Left kidney (tissue), 2 donors: Measurements from ENCODE around the gene CNST. TPM values are rescaled to one million over a fixed set of nuclear protein-coding genes. Genes with fewer than 3 reads are reported as not detected.
"Not testable (repeated sequence)": the region's sequence is repeated elsewhere in the genome, so short reads cannot be mapped to it uniquely, and the experiment has no call there.

Experiments
- DNase-seq: peaks from one replicate; pipeline ENCODE4 v3.0.0-alpha.2; 2013
- polyA plus RNA-seq: library from polyadenylated mRNA; unstranded; fragments of 120-200 nt; gene quantifications from one replicate; pipeline ENCODE4 v1.2.1, GENCODE V29; 2013; ENCODE audit not compliant: insufficient read length

CNST gene
- polyA plus RNA-seq, 1 donor: 22.4 TPM

- no peak for DNase-seq
Observed at GRCh38 chr1:246583056-246583440, 16.8 kb downstream of the CNST start.

DNA sequence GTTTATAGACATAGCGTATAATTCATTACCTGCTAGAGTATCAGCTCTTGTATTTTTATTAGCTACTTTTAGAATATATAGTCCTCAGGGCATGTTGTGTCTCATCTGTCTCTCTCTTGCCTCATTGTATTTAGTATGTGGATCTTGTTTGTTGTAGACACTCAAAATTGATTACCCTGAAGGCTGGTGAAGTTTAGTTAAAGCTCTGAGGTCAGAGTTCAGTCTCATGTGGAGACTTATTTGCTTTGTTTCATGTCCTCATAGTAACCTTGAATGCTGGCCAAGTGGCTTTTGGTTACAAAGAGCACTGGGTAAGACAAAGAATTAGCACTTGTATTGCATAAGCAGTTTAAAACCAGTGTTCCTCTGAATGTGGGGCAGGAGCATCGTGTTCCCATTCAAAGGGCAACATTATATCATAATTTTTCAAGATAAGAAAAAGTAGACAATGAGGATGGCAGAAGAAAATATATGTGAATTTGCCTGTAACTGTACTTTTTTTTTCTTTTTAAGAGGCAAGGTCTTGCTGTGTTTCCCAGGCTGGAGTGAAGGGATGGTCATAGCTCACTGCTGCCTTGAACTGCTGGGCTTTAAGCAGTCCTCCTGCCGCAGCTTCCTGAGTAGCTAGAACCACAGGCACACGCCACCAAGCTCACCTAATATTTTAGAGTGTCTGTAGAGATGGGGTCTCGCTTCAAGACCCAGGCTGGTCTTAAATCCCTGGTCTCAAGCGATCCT lies 17.4 kb downstream of the CNST start:
- DNase-seq: no peak

DNA sequence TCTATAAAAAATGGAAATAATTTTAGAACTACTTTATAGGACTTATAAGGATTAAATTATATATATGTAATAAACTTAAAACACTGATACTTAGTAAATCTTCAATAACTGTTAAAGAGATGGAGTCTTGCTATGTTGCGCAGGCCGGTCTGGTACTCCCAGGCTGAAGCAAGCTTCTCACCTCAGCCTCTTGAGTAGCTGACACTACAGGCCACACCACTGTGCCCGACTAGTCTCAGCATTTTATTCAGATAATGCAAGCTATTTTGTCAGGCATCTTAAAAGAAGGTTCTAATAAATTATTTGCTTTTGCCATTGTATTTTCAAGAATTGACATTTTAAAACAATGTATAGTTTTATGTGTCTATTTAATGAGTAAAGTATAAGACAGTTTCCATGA lies 20.8 kb downstream of the CNST start:
- no peak for DNase-seq

DNA sequence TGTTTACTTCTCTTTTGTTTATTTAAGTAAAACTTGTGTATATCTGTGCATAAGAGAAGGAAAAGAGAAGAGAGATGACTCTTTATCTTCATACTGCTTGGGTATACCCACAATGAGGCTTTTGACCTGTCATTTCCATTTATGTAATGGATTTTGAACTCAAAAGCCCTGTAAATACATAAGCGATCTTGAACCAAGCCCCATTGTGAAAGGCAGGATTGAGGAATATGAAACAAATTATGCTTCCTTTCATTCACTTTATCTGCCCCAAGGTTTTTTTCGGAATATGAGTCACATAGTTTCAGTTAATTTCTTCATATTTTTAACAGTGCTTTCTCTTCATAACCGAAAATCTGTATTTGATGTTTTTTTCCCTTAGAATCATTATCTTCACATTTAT lies 21.4 kb downstream of the CNST start:
- DNase-seq: no peak

DNA sequence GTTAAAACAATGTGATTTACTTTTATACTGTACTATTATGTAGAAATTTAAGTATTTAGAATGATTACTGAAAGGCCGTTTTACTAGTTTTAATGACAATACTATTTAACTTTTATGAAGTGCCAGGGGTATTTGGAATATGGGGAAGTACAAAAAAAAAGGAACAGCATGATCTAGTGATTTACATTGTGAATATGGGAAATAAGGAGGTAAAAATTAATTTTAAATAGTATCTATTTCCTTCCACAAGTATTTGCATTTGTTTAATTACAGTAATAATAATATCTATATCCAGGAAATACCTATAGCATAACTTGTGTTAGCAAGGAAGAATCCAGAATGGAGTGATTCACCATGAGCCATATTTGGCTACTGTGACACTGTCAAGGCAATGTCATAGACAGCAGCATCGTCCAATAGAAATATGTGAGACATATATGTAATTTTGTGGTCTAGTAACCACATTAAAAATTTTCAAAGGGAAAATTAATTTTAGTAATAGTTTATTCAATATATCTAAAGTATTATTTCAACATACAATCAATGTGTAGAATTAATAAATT lies 22.0 kb downstream of the CNST start:
- no peak for DNase-seq

GRCh38 chr1:246589919-246590318 lies 23.7 kb downstream of the CNST start:
- DNase-seq: not testable (repeated sequence)

DNA sequence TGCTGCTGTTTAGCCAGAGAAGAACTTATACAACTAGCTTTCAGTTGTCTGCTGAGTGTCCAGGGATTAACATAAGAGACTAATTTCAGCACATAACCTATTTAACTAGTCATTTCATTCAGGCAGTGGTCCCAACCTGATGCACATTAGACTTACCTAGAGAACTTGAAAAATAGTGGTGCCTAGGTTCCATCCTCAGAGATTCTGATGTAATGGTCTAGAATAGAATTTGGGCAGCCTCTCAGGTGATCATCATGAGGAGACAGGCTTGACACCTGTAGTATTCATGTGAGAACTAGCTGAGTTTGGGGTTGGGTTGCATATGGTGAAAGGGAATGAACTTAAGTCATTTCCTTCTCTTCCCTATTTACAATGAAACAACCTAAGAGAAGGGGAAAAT lies 24.8 kb downstream of the CNST start:
- DNase-seq: no peak

- DNase-seq: no peak
Observed at GRCh38 chr1:246591504-246591903, 25.2 kb downstream of the CNST start.

- DNase-seq: no peak
Observed at GRCh38 chr1:246591958-246592357, 25.7 kb downstream of the CNST start.

GRCh38 chr1:246592695-246593094 lies 26.4 kb downstream of the CNST start:
- no peak for DNase-seq

- no peak for DNase-seq
Observed at GRCh38 chr1:246595146-246595545, 28.9 kb downstream of the CNST start.

- peak; percentile 12 for DNase-seq
Observed at GRCh38 chr1:246597340-246597739, 31.1 kb downstream of the CNST start.

- no peak for DNase-seq
Observed at GRCh38 chr1:246597971-246598370, 31.7 kb downstream of the CNST start.

DNA sequence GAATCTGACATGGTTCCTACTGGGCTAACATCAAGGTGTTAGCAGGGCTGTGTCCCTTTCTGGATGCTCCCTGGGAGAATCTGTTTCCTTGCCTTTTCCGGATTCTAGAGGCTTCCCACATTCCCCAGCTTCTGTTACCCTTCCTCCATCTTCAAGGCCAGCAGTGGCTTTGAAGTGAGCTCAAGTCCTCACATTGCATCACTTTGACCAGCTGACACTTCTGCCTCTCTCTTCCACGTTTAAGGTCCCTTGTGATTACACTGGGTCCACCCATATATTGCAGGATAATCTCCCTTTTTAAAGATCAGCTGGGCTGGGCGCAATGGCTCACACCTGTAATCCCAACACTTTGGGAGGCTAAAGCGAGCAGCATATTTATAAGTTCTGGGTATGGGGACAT lies 33.1 kb downstream of the CNST start:
- DNase-seq: no peak

DNA sequence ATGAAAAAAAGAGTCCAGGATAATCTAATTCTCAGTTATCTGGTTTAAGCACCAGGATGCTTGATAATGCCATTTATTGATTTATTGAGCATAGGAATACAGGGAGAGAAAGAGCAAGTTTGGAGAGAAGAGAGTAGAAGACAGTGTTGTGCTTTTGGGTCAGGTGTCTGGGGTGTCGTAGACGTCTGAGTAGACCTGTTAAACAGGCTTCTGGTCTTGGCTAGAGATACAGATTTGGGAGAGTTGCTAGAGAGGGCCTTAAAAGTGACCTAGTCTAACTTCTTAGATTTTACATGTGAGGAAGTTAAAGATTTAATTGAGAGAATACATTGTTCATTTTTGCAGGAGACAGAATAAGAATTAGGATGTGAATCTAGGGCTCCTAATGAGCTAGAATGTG lies 34.3 kb downstream of the CNST start:
- DNase-seq: no peak

DNA sequence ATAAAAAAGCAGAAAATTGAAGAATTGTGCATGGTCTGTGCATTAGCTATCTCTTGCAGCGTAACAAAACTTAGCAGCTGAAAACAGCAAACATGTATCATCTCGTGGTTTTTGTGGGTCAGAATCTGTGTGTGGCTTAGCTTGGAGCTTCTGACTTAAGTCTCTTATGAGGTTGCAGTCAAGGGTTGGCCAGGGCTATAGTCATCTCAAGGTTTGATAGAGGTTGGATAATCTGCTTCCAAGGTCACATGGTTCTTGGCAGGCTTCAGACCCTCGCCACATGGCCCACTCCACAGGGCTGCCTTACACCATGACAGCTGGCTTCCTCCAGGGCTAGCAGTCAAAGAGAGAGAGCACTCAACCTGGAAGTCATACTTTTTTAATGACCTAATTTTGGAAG lies 35.9 kb downstream of the CNST start:
- DNase-seq: no peak

GRCh38 chr1:246605231-246605630 lies 39.0 kb downstream of the CNST start:
- not testable (repeated sequence) for DNase-seq

DNA sequence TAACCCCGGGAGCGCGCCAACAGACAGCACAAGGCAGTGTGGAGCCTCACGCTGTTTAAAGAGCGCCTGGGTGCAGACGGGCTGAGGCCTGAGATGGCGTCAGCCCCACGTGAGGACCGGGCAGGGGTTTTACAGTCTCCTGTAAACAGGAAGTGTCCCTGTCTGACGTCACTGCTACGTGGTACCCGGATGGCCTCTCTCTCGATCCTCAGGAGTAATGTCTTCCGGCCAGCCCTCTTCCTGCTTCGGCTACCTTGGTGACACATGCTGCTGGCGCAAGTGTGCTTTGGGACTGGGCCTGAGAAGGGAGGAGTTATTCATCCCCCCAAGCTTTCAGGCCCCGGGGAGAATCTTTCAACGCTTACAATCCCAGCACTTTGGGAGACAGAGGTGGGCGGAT lies 41.2 kb downstream of the CNST start:
- no peak for DNase-seq

GRCh38 chr1:246608616-246609376 lies 42.5 kb downstream of the CNST start:
- DNase-seq: peak; percentile 24

GRCh38 chr1:246609632-246610031 lies 43.4 kb downstream of the CNST start:
- DNase-seq: no peak

DNA sequence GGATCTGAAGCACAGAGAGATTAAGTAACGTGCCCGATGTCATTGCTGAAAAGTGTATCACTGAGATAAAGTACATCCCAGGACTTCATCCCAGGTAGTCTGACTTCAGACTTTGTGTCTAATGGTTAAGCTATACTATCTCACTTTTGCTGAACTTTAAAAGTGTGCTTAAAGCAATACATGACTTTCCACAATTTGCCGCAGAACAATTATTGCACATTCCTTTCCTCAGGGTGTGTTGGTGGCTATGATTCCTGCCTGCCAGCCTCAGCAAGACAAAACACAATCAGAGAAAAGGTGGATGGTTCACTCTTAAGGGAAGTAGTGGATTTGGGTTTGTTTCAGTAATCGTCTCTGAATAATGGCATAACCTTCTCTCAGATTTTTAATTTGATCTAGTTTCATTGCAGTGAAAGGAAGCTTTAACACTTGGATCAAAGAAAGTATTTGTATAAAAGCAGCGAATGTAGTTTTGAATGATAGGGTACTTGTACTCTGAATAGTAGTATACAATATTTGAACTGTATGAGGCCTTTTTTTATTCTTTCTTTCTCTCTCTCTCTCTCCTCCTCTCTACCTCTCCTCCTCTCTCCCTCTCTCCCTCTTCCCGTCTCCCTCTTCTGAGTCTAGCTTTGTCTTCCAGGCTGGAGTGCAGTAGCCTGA lies 47.0 kb downstream of the CNST start:
- no peak for DNase-seq

GRCh38 chr1:246617156-246617555 lies 50.9 kb downstream of the CNST start:
- no peak for DNase-seq

DNA sequence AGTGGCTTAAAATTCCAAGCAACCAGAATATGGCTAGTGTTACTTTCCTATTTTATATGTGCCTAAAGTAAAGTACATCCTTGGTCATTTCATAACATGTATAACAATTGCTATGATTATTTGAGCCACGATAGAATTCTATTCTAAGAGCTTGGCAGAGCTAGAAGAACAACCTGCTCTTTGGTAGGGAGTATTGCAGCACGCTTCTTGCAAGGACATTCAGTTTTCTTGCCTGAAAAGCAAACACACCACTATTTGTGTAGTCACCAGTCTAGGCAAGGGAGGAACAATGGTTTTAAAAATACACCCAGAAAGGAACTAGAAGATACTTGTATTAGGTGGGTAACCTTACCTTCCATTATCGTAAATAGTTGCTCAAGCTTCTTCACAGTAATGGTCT lies 51.5 kb downstream of the CNST start:
- DNase-seq: no peak
